Right ventricle myocardium superior (tissue), 1 donor: ENCODE data around the gene RTP4. TPM values are rescaled to one million over a fixed set of nuclear protein-coding genes. Genes with fewer than 3 reads are reported as not detected.
"Not testable (repeated sequence)": the region's sequence is repeated elsewhere in the genome, so short reads cannot be mapped to it uniquely, and the experiment has no call there.

Source experiments
- ATAC-seq: fragments of 200-7000 bp; cut with Tn5 transposase; one replicate; pipeline ENCODE4 v1.9.1; 2020; ENCODE audit warnings: mild to moderate bottlenecking; ENCODE audit not compliant: poor library complexity
- DNase-seq: peaks from one replicate; pipeline ENCODE4 v3.0.0-alpha.2; 2020
- intact Hi-C: fragments of 100-400 bp; cut with DNase I; formaldehyde crosslinking; loops from one replicate; pipeline ENCODE4 v1.11.2; 2022
- total RNA-seq: library from RNA; stranded (reverse); fragmentation: NEBNext Ultra II Directional; extraction: Animal tissue kit (Norgen Biotek cat#: 25700); gene quantifications from one replicate; pipeline ENCODE4 v1.2.1, GENCODE V29; 2021
- donor health status: DM: no; HTN: yes; CAD: no; lungs with severe emphysema.

The RTP4 gene
- total RNA-seq, 1 donor from 2014 or later, result 0.70 TPM

GRCh38 chr3:187360596-187360995, 7.6 kb upstream of the RTP4 start:
- intact Hi-C loops, result no loop called here
- DNase-seq (no peak), ATAC-seq (no peak)

GRCh38 chr3:187361835-187362234, 6.3 kb upstream of the RTP4 start:
- ATAC-seq (peak; percentile 68), DNase-seq (no peak)
- intact Hi-C loops, result no loop called here

GRCh38 chr3:187367561-187368103, 553 bp upstream of the RTP4 start:
- ATAC-seq, result peak; percentile 33
- peak; percentile 43 for DNase-seq
- intact Hi-C loops, result no loop called here

- intact Hi-C loops, result no loop called here
- DNase-seq, result no peak
- ATAC-seq, result peak; percentile 26
These were observed 883 bp downstream of the RTP4 start for GRCh38 chr3:187369089-187369447.

- intact Hi-C loops, result no loop called here
- no peak for DNase-seq
- ATAC-seq, result no peak
These were observed 1.9 kb downstream of the RTP4 start for GRCh38 chr3:187370051-187370450.

- intact Hi-C loops, result no loop called here
- ATAC-seq, result no peak
- DNase-seq, result no peak
These were observed 7.4 kb downstream of the RTP4 start for GRCh38 chr3:187375581-187375980.

- ATAC-seq (no peak), DNase-seq (no peak)
- intact Hi-C loops, result no loop called here
These were observed 9.7 kb downstream of the RTP4 start for GRCh38 chr3:187377842-187378241.

GRCh38 chr3:187382609-187383151, 14.5 kb downstream of the RTP4 start:
- ATAC-seq (no peak), DNase-seq (no peak)
- intact Hi-C loops, result no loop called here

- intact Hi-C loops, result no loop called here
- no peak for ATAC-seq
- no peak for DNase-seq
These were observed 15.1 kb downstream of the RTP4 start for GRCh38 chr3:187383246-187383645.

GRCh38 chr3:187385296-187385695, 17.1 kb downstream of the RTP4 start:
- ATAC-seq, result no peak
- intact Hi-C loops, result no loop called here
- no peak for DNase-seq

GRCh38 chr3:187396661-187397060, 28.5 kb downstream of the RTP4 start:
- intact Hi-C loops, result no loop called here
- DNase-seq, result no peak
- no peak for ATAC-seq

GRCh38 chr3:187398955-187399354, 30.8 kb downstream of the RTP4 start:
- ATAC-seq (no peak), DNase-seq (no peak)
- intact Hi-C loops, result no loop called here

GRCh38 chr3:187400756-187401155, 32.6 kb downstream of the RTP4 start:
- intact Hi-C loops, result no loop called here
- DNase-seq (no peak), ATAC-seq (no peak)

- no peak for ATAC-seq
- intact Hi-C loops, result no loop called here
- no peak for DNase-seq
These were observed 33.7 kb downstream of the RTP4 start for GRCh38 chr3:187401856-187402255.

- ATAC-seq (no peak), DNase-seq (no peak)
- intact Hi-C loops, result no loop called here
These were observed 35.6 kb downstream of the RTP4 start for GRCh38 chr3:187403768-187404288.

- ATAC-seq (no peak), DNase-seq (no peak)
- intact Hi-C loops, result no loop called here
These were observed 38.7 kb downstream of the RTP4 start for GRCh38 chr3:187406927-187407326.

GRCh38 chr3:187411991-187412781, 44.0 kb downstream of the RTP4 start:
- intact Hi-C loops, ATAC-seq, DNase-seq: not testable (repeated sequence)
